Measurements from ENCODE around the gene ECI1.

Gene ECI1

DNA sequence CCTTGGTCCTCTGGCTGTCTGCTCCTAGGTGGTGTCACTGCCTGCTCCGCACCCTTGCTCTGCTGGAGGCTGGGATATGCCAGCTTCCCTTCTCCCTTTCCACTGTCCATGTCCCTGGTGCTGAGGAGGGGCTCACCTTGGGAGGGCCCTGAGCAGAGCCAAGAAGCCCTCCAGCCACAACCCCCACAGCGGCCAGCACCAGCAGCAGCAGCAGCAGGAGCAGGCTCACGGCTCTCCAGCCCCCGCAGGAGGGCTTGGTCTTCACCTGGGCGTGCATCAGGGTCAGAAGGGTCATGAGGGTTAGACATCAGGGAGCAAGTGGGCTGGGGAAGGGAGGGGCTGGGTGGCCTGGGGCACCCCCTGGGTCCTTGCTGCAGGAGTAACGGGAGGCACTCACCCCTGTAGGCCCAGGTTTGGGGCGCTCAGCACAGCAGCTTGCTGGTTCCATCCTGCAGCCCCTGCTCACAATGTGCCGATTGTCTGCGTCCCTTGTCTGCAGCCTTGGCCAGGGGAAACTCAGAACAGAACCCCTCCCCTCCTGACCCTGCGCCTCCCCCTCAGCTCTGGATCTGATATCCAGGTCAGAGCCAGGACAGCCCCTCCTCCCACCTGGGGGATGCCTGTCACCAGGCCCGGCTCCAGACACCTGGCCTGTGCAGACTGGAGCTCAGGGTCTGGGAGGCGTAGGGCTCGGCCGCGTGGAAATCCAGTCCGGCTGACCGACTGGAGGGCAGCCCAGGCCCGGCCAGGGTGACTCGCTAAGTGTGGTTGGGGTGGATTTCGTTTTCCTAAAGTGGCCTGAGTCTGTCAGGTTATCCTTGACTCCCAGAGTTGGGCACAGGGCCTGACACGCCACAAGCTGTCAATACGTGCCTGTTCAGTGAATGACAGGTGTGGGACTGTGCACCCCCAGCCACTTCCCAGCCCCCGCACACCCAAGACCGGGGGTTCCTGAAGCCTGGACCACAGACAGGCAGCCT, 40.7 kb downstream of the ECI1 start, which contains the start of gene BRICD5:
Gene BRICD5, minus strand, starts transcription at position 478 of the 980 bp plus-strand sequence. Its CDS starts 30 bp downstream, at position 448.
- FAIRE-seq (no peak), DNase-seq (ENCODE audit: insufficient read length, low spot score) (no peak)
- TF ChIP-seq, protein P1, sequence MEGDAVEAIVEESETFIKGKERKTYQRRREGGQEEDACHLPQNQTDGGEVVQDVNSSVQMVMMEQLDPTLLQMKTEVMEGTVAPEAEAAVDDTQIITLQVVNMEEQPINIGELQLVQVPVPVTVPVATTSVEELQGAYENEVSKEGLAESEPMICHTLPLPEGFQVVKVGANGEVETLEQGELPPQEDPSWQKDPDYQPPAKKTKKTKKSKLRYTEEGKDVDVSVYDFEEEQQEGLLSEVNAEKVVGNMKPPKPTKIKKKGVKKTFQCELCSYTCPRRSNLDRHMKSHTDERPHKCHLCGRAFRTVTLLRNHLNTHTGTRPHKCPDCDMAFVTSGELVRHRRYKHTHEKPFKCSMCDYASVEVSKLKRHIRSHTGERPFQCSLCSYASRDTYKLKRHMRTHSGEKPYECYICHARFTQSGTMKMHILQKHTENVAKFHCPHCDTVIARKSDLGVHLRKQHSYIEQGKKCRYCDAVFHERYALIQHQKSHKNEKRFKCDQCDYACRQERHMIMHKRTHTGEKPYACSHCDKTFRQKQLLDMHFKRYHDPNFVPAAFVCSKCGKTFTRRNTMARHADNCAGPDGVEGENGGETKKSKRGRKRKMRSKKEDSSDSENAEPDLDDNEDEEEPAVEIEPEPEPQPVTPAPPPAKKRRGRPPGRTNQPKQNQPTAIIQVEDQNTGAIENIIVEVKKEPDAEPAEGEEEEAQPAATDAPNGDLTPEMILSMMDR (IDR thresholded peaks at IDR 0.05; ENCODE audit: insufficient read depth, missing control alignments), result no peak

GRCh38 chr16:2210009-2210332, 41.4 kb downstream of the ECI1 start:
- TF ChIP-seq, protein P1 (IDR thresholded peaks at IDR 0.05; ENCODE audit: insufficient read depth, missing control alignments), result no peak
- no peak for FAIRE-seq
- DNase-seq (ENCODE audit: insufficient read length, low spot score), result no peak

- FAIRE-seq (no peak), DNase-seq (ENCODE audit: insufficient read length, low spot score) (no peak)
- TF ChIP-seq, protein P1 (IDR thresholded peaks at IDR 0.05; ENCODE audit: insufficient read depth, missing control alignments), result no peak
Observed at GRCh38 chr16:2209258-2210008, 42.0 kb downstream of the ECI1 start.

DNA sequence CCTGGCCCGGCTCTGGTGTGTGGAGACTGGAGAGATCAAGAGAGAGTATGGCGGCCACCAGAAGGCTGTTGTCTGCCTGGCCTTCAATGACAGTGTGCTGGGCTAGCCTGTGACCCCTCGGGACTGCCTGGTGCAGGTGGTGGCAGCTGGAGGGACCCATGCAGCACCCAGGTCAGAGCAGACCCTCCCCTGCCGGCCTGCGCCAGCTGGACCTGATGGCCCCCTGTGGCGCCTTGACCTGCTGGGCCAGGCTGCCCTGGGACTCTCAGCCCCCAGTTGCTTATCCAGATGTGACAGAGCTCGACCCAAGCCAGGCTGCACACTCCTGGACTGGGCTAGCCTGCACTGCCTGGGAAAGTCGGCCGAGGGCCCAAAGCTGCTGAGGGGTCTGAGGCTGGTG, 42.6 kb downstream of the ECI1 start:
- TF ChIP-seq, protein P1 (IDR thresholded peaks at IDR 0.05; ENCODE audit: insufficient read depth, missing control alignments), result no peak
- FAIRE-seq, result no peak

GRCh38 chr16:2208308-2208707, 43.1 kb downstream of the ECI1 start:
- TF ChIP-seq, protein P1 (IDR thresholded peaks at IDR 0.05; ENCODE audit: insufficient read depth, missing control alignments), result no peak
- DNase-seq (ENCODE audit: insufficient read length, low spot score), result no peak
- FAIRE-seq, result no peak

More for the DNA sequence above, 42.6 kb downstream of the ECI1 start:
- DNase-seq (ENCODE audit: insufficient read length, low spot score), result no peak

DNA sequence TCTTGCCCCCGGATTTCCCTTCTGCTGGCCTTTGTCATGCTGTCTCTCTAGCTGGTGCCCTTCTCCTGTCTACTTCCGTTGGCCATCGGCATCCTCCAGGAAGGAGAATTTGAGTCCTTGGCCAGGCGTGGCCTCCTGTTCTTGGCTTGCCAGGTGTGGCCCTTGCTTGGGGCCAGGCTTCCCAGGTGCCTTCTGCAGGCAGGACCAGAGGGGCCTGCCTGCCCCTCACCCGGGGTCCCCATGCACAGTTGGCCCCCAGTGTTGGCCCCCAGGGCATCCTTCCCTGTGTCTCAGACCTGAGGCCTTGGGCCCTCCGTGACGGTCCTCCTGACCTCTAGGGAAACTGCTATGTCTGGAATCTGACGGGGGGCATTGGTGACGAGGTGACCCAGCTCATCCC, 43.5 kb downstream of the ECI1 start:
- TF ChIP-seq, protein P1 (IDR thresholded peaks at IDR 0.05; ENCODE audit: insufficient read depth, missing control alignments), result no peak
- no peak for FAIRE-seq
- no peak for DNase-seq (ENCODE audit: insufficient read length, low spot score)
